SK-N-SH (cell line): ENCODE data around the gene TPD52L2. TPM values are rescaled to one million over a fixed set of nuclear protein-coding genes. Genes with fewer than 3 reads are reported as not detected.

ENCODE experiments used
- CTCF ChIA-PET: fragments of 300-600, 350-600 bp; formaldehyde crosslinking; extraction: SDS; loops from one replicate; lab custom pipeline; 2021; lab: Yijun Ruan, JAX
- POLR2A ChIA-PET: fragments of 350-600 bp; sonication (Branson Sonifier 250); formaldehyde crosslinking; extraction: SDS; loops from one replicate; lab custom pipeline; 2020; ENCODE audit warnings: antibody characterized with exemption, inconsistent platforms; lab: Yijun Ruan, JAX
- DNase-seq: peaks from one replicate; pipeline ENCODE4 v3.0.0; 2012
- H2AFZ ChIP-seq: fragments of 200-600 bp; sonication (generic); 2 replicates; pipeline ENCODE4 v1.8.1; 2016; ENCODE audit warnings: antibody characterized with exemption, mild to moderate bottlenecking, low read depth
- H3F3A ChIP-seq: fragments of 200-600 bp; sonication (generic); replicated peaks from 2 replicates; pipeline ENCODE3; 2016; ENCODE audit warnings: antibody characterized with exemption, mild to moderate bottlenecking; ENCODE audit not compliant: insufficient read depth
- H3K27ac ChIP-seq, 2 experiments: fragments of 200-500 bp in 1 of 2; fragments of 200-600 bp in 1 of 2; sonication (Bioruptor generic) in 1 of 2; sonication (generic), shearing (Covaris generic) in 1 of 2; 2 replicates each; pipeline versions ENCODE4 v1.5.1 to v1.6.1; 2014 to 2016; ENCODE audit warnings: low read depth in 2 of 2, inconsistent platforms in 1 of 2, low read length in 1 of 2, mild to moderate bottlenecking in 1 of 2, mixed read lengths in 1 of 2
- H3K27me3 ChIP-seq: fragments of 200-600 bp; sonication (generic), shearing (Covaris generic); 2 replicates; pipeline ENCODE4 v1.6.1; 2016; ENCODE audit warnings: mixed run types; ENCODE audit not compliant: insufficient read depth
- H3K36me3 ChIP-seq, 2 experiments: fragments of 200-500 bp in 1 of 2; fragments of 200-600 bp in 1 of 2; sonication (Bioruptor generic) in 1 of 2; sonication (generic) in 1 of 2; replicated peaks in 1 of 2; 2 replicates each; pipeline versions ENCODE3 to v1.5.1; 2014 to 2016; ENCODE audit warnings: low read length in 1 of 2, mild to moderate bottlenecking in 1 of 2; ENCODE audit not compliant: insufficient read depth in 2 of 2, control insufficient read depth in 1 of 2
- H3K4me1 ChIP-seq, 2 experiments: fragments of 200-500 bp in 1 of 2; fragments of 200-600 bp in 1 of 2; sonication (Bioruptor generic) in 1 of 2; sonication (generic), shearing (Covaris generic) in 1 of 2; 2 replicates each; pipeline versions ENCODE4 v1.5.1 to v1.6.1; 2014 to 2016; ENCODE audit warnings: low read depth in 1 of 2, low read length in 1 of 2, mixed run types in 1 of 2; ENCODE audit not compliant: insufficient read depth in 2 of 2, control insufficient read depth in 1 of 2
- H3K4me2 ChIP-seq: fragments of 200-600 bp; sonication (generic), shearing (Covaris generic); 2 replicates; pipeline ENCODE4 v1.6.1; 2017; ENCODE audit warnings: mixed run types
- H3K4me3 ChIP-seq, 2 experiments: fragments of 200-500 bp in 1 of 2; fragments of 200-600 bp in 1 of 2; sonication (Bioruptor generic) in 1 of 2; sonication (generic), shearing (Covaris generic) in 1 of 2; 2 replicates each; pipeline versions ENCODE4 v1.5.1 to v1.8.1; 2014 to 2016; ENCODE audit warnings: low read depth in 2 of 2, inconsistent platforms in 1 of 2, low read length in 1 of 2, mild to moderate bottlenecking in 1 of 2, mixed read lengths in 1 of 2, moderate library complexity in 1 of 2
- H3K79me2 ChIP-seq: fragments of 200-600 bp; sonication (generic); 2 replicates; pipeline ENCODE4 v1.8.1; 2017; ENCODE audit warnings: mild to moderate bottlenecking; ENCODE audit not compliant: insufficient read depth
- H3K9ac ChIP-seq: fragments of 200-600 bp; sonication (generic); 2 replicates; pipeline ENCODE4 v1.6.1; 2017; ENCODE audit warnings: mixed run types
- H3K9me2 ChIP-seq: fragments of 200-600 bp; sonication (generic); 2 replicates; pipeline ENCODE4 v1.6.1; 2017; ENCODE audit warnings: mixed run types
- H3K9me3 ChIP-seq: fragments of 200-600 bp; sonication (generic); 2 replicates; pipeline ENCODE4 v1.6.1; 2017; ENCODE audit warnings: mixed run types, mild to moderate bottlenecking, moderate library complexity
- H4K20me1 ChIP-seq: fragments of 200-600 bp; sonication (generic); 2 replicates; pipeline ENCODE4 v1.6.1; 2017; ENCODE audit warnings: mild to moderate bottlenecking, mixed run types; ENCODE audit not compliant: insufficient read depth
- CHD2 ChIP-seq: fragments of 150-350 bp; IDR thresholded peaks from 2 replicates; pipeline ENCODE4 v1.6.1; 2018; ENCODE audit warnings: low read length; ENCODE audit not compliant: partially characterized antibody
- EZH2phosphoT487 ChIP-seq: fragments of 200-600 bp; sonication (generic); IDR thresholded peaks from 2 replicates; pipeline ENCODE4 v1.6.1; 2017; ENCODE audit warnings: low read depth, mixed run types, mild to moderate bottlenecking, antibody characterized with exemption, moderate library complexity, borderline replicate concordance
- FOXM1 ChIP-seq: IDR thresholded peaks from 2 replicates; pipeline ENCODE4 v1.4.0; 2012; ENCODE audit warnings: low read depth, mild to moderate bottlenecking
- GABPA ChIP-seq: IDR thresholded peaks from 2 replicates; pipeline ENCODE4 v1.4.0; 2012; ENCODE audit warnings: low read depth, mild to moderate bottlenecking
- GATA2 ChIP-seq: sonication (generic); formaldehyde crosslinking; IDR thresholded peaks from 2 replicates; pipeline ENCODE4 v1.5.0; 2020; ENCODE audit warnings: mild to moderate bottlenecking, missing genetic modification reagents
- MEF2A ChIP-seq: IDR thresholded peaks from 2 replicates; pipeline ENCODE4 v1.4.0; 2012; ENCODE audit warnings: low read depth, borderline replicate concordance
- MXI1 ChIP-seq: IDR thresholded peaks from 2 replicates; pipeline ENCODE4 v1.6.1; 2012; ENCODE audit warnings: mild to moderate bottlenecking, low read depth, low read length, improper control_type of control experiment
- PBX3 ChIP-seq: IDR thresholded peaks from 2 replicates; pipeline ENCODE4; 2012
- RAD21 ChIP-seq: IDR thresholded peaks from 2 replicates; pipeline ENCODE4 v1.6.1; 2012; ENCODE audit warnings: mild to moderate bottlenecking, low read length
- REST ChIP-seq: IDR thresholded peaks from 2 replicates; pipeline ENCODE4 v1.6.1; 2012; ENCODE audit warnings: mild to moderate bottlenecking, low read depth, low read length, moderate library complexity
- RFX5 ChIP-seq: IDR thresholded peaks from 2 replicates; pipeline ENCODE4 v1.6.1; 2012; ENCODE audit warnings: mild to moderate bottlenecking, improper control_type of control experiment, low read length
- RXRA ChIP-seq: IDR thresholded peaks from 2 replicates; pipeline ENCODE4 v1.4.0; 2012; ENCODE audit warnings: low read depth, mild to moderate bottlenecking, borderline replicate concordance
- SIN3A ChIP-seq: IDR thresholded peaks from 2 replicates; pipeline ENCODE4 v1.6.1; 2012; ENCODE audit warnings: low read depth, mild to moderate bottlenecking, low read length, moderate library complexity, borderline replicate concordance
- SMC3 ChIP-seq: IDR thresholded peaks from 2 replicates; pipeline ENCODE4 v1.6.1; 2012; ENCODE audit warnings: low read depth, low read length, improper control_type of control experiment
- TCF12 ChIP-seq: IDR thresholded peaks from 2 replicates; pipeline ENCODE4 v1.4.0; 2012
- USF1 ChIP-seq: IDR thresholded peaks from 2 replicates; pipeline ENCODE4 v1.4.0; 2012; ENCODE audit warnings: low read depth, borderline replicate concordance
- WGBS: methylation state at CpG from one replicate; pipeline ENCODE4 v1.1.6; 2017; ENCODE audit warnings: low lambda C conversion rate; 5-methylcytosine and 5-hydroxymethylcytosine counted together
- polyA plus RNA-seq, 3 experiments: library from polyadenylated mRNA; depleted of rRNA; stranded (reverse); fragments of >200 nt; gene quantifications; 2 replicates each; pipeline ENCODE4 v1.2.3, GENCODE V29; 2012
- TF ChIP-seq, protein P1 (sequence below): fragments of 200-600 bp; sonication (generic); IDR thresholded peaks from 2 replicates; pipeline ENCODE4 v1.6.1; 2017; ENCODE audit warnings: antibody characterized with exemption, mild to moderate bottlenecking, moderate library complexity

TPD52L2 gene
- polyA plus RNA-seq, 1 of the 3 experiments (the other 2 are of a cell fraction), result 137 TPM

GRCh38 chr20:63840405-63840828, 24.7 kb upstream of the TPD52L2 start:
- H3K27ac ChIP-seq, result no peak overlapping the region
- H3K9ac ChIP-seq, result no peak overlapping the region
- no peak overlapping the region for H2AFZ ChIP-seq
- H3K4me3 ChIP-seq, result no peak overlapping the region
- DNase-seq, result no peak
- H3F3A ChIP-seq, result no peaks in the 10 kb centered on the region
- no peaks in the 10 kb centered on the region for H3K9me3 ChIP-seq
- WGBS, result 77% methylated on average over 10 of the region's 11 CpGs
- H3K36me3 ChIP-seq, result no peaks in the 10 kb centered on the region
- TF ChIP-seq RXRA (no peak), MEF2A (no peak), USF1 (no peak), FOXM1 (no peak), GABPA (no peak), SMC3 (no peak), MXI1 (no peak), RAD21 (no peak), SIN3A (no peak), TCF12 (no peak), PBX3 (no peak), EZH2phosphoT487 (no peak)
- TF ChIP-seq, protein P1, sequence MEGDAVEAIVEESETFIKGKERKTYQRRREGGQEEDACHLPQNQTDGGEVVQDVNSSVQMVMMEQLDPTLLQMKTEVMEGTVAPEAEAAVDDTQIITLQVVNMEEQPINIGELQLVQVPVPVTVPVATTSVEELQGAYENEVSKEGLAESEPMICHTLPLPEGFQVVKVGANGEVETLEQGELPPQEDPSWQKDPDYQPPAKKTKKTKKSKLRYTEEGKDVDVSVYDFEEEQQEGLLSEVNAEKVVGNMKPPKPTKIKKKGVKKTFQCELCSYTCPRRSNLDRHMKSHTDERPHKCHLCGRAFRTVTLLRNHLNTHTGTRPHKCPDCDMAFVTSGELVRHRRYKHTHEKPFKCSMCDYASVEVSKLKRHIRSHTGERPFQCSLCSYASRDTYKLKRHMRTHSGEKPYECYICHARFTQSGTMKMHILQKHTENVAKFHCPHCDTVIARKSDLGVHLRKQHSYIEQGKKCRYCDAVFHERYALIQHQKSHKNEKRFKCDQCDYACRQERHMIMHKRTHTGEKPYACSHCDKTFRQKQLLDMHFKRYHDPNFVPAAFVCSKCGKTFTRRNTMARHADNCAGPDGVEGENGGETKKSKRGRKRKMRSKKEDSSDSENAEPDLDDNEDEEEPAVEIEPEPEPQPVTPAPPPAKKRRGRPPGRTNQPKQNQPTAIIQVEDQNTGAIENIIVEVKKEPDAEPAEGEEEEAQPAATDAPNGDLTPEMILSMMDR, result no peak
- H3K4me1 ChIP-seq, result peaks cover 0 to 2% of the 10 kb centered on the region in 2 experiments; a peak in 1 of 4 replicates
- POLR2A ChIA-PET, result no interaction called here
- H4K20me1 ChIP-seq, result no peaks in the 10 kb centered on the region
- no peaks in the 10 kb centered on the region for H3K9me2 ChIP-seq
- H3K4me2 ChIP-seq, result no peak overlapping the region
- no peaks in the 10 kb centered on the region for H3K27me3 ChIP-seq
- no peaks in the 10 kb centered on the region for H3K79me2 ChIP-seq
- CTCF ChIA-PET, result no interaction called here

GRCh38 chr20:63842258-63842657, 22.8 kb upstream of the TPD52L2 start:
- no peak overlapping the region for H2AFZ ChIP-seq
- no peak overlapping the region for H3K9ac ChIP-seq
- CTCF ChIA-PET, result no interaction called here
- H3F3A ChIP-seq, result no peaks in the 10 kb centered on the region
- H3K4me3 ChIP-seq, result no peak overlapping the region
- TF ChIP-seq RFX5 (no peak), CHD2 (no peak), FOXM1 (no peak), MXI1 (no peak), GATA2 (no peak), REST (no peak)
- 69% methylated on average over 3 of the region's 9 CpGs for WGBS
- H3K9me2 ChIP-seq, result no peaks in the 10 kb centered on the region
- no peaks in the 10 kb centered on the region for H3K36me3 ChIP-seq
- no peaks in the 10 kb centered on the region for H3K79me2 ChIP-seq
- no peaks in the 10 kb centered on the region for H3K27me3 ChIP-seq
- H3K27ac ChIP-seq, result no peak overlapping the region
- no peak overlapping the region for H3K4me2 ChIP-seq
- POLR2A ChIA-PET, result no interaction called here
- no peak for DNase-seq
- peaks cover 0 to 5% of the 10 kb centered on the region in 2 experiments; a peak in 1 of 4 replicates for H3K4me1 ChIP-seq
- no peaks in the 10 kb centered on the region for H4K20me1 ChIP-seq
- H3K9me3 ChIP-seq, result no peaks in the 10 kb centered on the region
